ENCODE measurements around the gene FBXW8.

The FBXW8 gene

DNA sequence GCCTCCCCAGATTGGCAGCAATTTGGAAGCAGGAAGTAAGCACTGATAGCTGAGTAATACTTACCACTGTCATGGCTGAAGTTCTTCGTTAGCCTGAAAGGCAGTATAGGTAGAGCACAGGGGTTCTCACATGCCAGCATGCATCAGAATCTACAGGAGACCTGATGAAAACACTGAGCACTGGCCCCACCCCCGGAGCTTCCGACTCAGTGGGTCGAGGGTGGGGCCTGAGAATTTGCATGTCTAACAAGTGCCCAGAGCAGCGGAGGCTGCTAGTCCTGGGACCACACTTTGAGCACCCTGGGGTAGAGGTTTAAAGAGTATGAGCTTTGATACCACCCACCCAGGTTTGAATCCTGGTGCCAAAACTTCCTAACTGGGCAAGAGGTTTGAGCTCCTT is 89.6 kb downstream of the FBXW8 start:
- Histone ChIP-seq H3K36me3 (ENCODE audit: control insufficient read depth in 2 of 2, insufficient read depth in 1 of 2, low read length in 2 of 2) (peaks cover 0 to 14% of the 10 kb centered on the region in 2 experiments; a peak in 1 of 3 replicates), H3K4me3 (ENCODE audit: low read depth, low read length) (no peak overlapping the region), H3K27ac (ENCODE audit: extremely low read depth, low read depth, low read length) (no peak overlapping the region), H3K9me3 (ENCODE audit: control insufficient read depth, insufficient read depth, low read depth, low read length) (no peaks in the 10 kb centered on the region), H3K4me1 (ENCODE audit: control insufficient read depth, insufficient read depth, low read length) (no peaks in the 10 kb centered on the region)
- POLR2A ChIA-PET: interaction anchor here (1.3 kb wide), 1 partner anchor 8 kb away, joined by 3 read pairs; no protein-coding TSS in a partner anchor
- CTCF ChIA-PET: interaction anchor here (1.0 kb wide), 1 partner anchor 24 kb away, joined by 3 read pairs; no protein-coding TSS in a partner anchor
- no peak for TF ChIP-seq ZNF658 (tag by site-specific recombination; IDR thresholded peaks at IDR 0.05)
- TF ChIP-seq, protein P1, sequence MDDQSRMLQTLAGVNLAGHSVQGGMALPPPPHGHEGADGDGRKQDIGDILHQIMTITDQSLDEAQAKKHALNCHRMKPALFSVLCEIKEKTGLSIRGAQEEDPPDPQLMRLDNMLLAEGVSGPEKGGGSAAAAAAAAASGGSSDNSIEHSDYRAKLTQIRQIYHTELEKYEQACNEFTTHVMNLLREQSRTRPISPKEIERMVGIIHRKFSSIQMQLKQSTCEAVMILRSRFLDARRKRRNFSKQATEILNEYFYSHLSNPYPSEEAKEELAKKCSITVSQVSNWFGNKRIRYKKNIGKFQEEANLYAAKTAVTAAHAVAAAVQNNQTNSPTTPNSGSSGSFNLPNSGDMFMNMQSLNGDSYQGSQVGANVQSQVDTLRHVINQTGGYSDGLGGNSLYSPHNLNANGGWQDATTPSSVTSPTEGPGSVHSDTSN (CRISPR knock-in tag; IDR thresholded peaks at IDR 0.05): no peak
- TF ChIP-seq ZNF843 (tag by site-specific recombination; IDR thresholded peaks at IDR 0.05): no peak
- TF ChIP-seq MYNN (tag by site-specific recombination; IDR thresholded peaks at IDR 0.05; ENCODE audit: borderline replicate concordance): no peak
- no peak for TF ChIP-seq ZNF184 (tag by site-specific recombination; IDR thresholded peaks at IDR 0.05)
- TF ChIP-seq ZNF791 (tag by site-specific recombination; IDR thresholded peaks at IDR 0.05): no peak
- TF ChIP-seq ZNF837 (tag by site-specific recombination; IDR thresholded peaks at IDR 0.05): no peak
- TF ChIP-seq, protein P2, sequence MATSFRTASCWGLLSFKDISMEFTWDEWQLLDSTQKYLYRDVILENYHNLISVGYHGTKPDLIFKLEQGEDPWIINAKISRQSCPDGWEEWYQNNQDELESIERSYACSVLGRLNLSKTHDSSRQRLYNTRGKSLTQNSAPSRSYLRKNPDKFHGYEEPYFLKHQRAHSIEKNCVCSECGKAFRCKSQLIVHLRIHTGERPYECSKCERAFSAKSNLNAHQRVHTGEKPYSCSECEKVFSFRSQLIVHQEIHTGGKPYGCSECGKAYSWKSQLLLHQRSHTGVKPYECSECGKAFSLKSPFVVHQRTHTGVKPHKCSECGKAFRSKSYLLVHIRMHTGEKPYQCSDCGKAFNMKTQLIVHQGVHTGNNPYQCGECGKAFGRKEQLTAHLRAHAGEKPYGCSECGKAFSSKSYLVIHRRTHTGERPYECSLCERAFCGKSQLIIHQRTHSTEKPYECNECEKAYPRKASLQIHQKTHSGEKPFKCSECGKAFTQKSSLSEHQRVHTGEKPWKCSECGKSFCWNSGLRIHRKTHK (tag by site-specific recombination; IDR thresholded peaks at IDR 0.05): no peak
- TF ChIP-seq ZNF266 (tag by site-specific recombination; IDR thresholded peaks at IDR 0.05; ENCODE audit: low read depth): no peak
- no peak for TF ChIP-seq ZBTB7A (tag by site-specific recombination; IDR thresholded peaks at IDR 0.05; ENCODE audit: low read depth)

DNA sequence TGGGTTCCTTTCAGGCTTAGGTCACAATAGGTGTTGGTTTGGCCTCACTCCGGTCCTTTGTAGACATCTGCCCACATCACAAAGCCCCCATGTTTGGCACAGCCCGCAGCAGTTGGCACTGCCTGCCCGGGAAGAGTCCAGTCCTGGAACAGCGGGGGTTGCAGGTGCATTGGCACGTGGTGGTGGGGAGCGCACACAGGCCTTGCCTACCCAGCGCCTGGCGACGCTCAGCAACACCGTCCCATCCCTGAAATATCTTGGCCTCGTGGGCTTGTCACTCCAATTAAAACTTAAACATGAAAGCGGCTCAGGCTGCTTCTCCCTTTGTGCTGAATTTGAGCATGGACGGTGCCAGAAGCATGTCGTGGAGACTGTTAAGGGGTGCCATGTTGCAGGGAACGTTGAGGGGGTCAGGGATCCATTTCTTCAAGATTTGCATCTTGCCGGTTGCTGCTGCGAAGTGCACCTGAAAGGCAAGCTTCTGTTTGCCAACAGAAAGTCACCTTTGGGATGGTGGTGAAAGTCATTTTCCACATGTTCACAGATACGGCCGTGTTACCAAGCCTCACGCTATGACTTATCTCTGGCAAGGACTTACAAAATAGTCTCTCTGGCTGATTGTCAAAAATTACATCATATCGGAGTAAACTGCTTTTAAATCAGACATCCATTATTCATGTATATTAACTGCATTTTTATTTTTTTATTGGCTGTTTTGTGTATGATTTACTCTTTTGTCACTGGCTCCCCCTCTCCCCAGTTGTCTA is 91.5 kb downstream of the FBXW8 start:
- no peak for TF ChIP-seq ZNF423 (tag by site-specific recombination; IDR thresholded peaks at IDR 0.05)
- TF ChIP-seq ZNF623 (tag by site-specific recombination; IDR thresholded peaks at IDR 0.05): no peak
- TF ChIP-seq ZNF707 (tag by site-specific recombination; IDR thresholded peaks at IDR 0.05): no peak
- no peak for TF ChIP-seq ZNF747 (tag by site-specific recombination; IDR thresholded peaks at IDR 0.05)
- TF ChIP-seq ZNF600 (tag by site-specific recombination; IDR thresholded peaks at IDR 0.05): no peak
- no peak for TF ChIP-seq SP7 (tag by site-specific recombination; IDR thresholded peaks at IDR 0.05)
- POLR2A ChIA-PET: no interaction called here
- H3K36me3 ChIP-seq (ENCODE audit: control insufficient read depth in 2 of 2, insufficient read depth in 1 of 2, low read length in 2 of 2): peaks cover 0 to 22% of the 10 kb centered on the region in 2 experiments; a peak in 1 of 3 replicates
- H3K4me3 ChIP-seq (ENCODE audit: low read depth, low read length): no peak overlapping the region
- CTCF ChIA-PET: interaction anchor here (0.6 kb wide), 1 partner anchor 234 kb away, joined by 5 read pairs; no protein-coding TSS in a partner anchor
- H3K4me1 ChIP-seq (ENCODE audit: control insufficient read depth, insufficient read depth, low read length): no peaks in the 10 kb centered on the region
- no peaks in the 10 kb centered on the region for H3K9me3 ChIP-seq (ENCODE audit: control insufficient read depth, insufficient read depth, low read depth, low read length)
- H3K27ac ChIP-seq (ENCODE audit: extremely low read depth, low read depth, low read length): no peak overlapping the region

DNA sequence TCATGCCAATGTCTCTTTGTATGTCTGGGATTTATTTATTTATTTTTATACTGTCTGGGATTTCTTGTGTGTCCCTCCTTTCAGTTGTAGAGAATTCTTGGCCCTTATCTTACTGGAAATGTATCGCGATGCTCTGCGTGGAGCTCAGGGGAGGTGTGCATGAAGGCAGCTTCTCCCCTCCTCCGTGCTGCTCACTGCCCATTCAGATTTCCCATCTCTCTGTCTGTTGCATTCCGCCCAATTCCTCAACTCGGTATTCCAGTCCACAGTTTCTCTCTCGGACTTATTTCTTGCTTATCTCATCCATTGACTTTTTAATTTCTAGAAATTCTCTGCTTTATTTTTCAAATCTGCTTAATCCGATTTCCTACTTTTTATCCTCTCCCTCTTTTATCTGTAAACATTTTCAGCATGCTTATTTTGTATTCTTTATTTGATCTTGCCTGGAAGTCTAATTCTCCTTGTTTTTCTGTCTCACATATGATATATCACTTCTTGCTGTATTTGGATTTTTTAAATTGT is 93.2 kb downstream of the FBXW8 start:
- POLR2A ChIA-PET: no interaction called here
- Histone ChIP-seq H3K9me3 (ENCODE audit: control insufficient read depth, insufficient read depth, low read depth, low read length) (no peaks in the 10 kb centered on the region), H3K4me1 (ENCODE audit: control insufficient read depth, insufficient read depth, low read length) (no peaks in the 10 kb centered on the region), H3K36me3 (ENCODE audit: control insufficient read depth in 2 of 2, insufficient read depth in 1 of 2, low read length in 2 of 2) (peaks cover 0 to 22% of the 10 kb centered on the region in 2 experiments; a peak in 1 of 3 replicates), H3K27ac (ENCODE audit: extremely low read depth, low read depth, low read length) (no peak overlapping the region), H3K4me3 (ENCODE audit: low read depth, low read length) (no peak overlapping the region)
- TF ChIP-seq SP7 (tag by site-specific recombination; IDR thresholded peaks at IDR 0.05) (no peak), ZNF114 (tag by site-specific recombination; IDR thresholded peaks at IDR 0.05) (no peak), ZNF792 (tag by site-specific recombination; IDR thresholded peaks at IDR 0.05) (no peak)
- TF ChIP-seq, protein P3, sequence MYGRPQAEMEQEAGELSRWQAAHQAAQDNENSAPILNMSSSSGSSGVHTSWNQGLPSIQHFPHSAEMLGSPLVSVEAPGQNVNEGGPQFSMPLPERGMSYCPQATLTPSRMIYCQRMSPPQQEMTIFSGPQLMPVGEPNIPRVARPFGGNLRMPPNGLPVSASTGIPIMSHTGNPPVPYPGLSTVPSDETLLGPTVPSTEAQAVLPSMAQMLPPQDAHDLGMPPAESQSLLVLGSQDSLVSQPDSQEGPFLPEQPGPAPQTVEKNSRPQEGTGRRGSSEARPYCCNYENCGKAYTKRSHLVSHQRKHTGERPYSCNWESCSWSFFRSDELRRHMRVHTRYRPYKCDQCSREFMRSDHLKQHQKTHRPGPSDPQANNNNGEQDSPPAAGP (tag by site-specific recombination; IDR thresholded peaks at IDR 0.05): no peak
- TF ChIP-seq, protein P4, sequence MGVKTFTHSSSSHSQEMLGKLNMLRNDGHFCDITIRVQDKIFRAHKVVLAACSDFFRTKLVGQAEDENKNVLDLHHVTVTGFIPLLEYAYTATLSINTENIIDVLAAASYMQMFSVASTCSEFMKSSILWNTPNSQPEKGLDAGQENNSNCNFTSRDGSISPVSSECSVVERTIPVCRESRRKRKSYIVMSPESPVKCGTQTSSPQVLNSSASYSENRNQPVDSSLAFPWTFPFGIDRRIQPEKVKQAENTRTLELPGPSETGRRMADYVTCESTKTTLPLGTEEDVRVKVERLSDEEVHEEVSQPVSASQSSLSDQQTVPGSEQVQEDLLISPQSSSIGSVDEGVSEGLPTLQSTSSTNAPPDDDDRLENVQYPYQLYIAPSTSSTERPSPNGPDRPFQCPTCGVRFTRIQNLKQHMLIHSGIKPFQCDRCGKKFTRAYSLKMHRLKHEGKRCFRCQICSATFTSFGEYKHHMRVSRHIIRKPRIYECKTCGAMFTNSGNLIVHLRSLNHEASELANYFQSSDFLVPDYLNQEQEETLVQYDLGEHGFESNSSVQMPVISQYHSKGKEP (tag by site-specific recombination; IDR thresholded peaks at IDR 0.05): no peak
- CTCF ChIA-PET: no interaction called here
